H9 (cell line): ENCODE data around the gene HOXC10. TPM values are rescaled to one million over a fixed set of nuclear protein-coding genes. Genes with fewer than 3 reads are reported as not detected.

Source experiments
- DNase-seq: peaks from one replicate; pipeline ENCODE4 v3.0.0-alpha.2; 2017
- H2AFZ ChIP-seq: one replicate; pipeline ENCODE4 v1.6.1; 2013; ENCODE audit warnings: mild to moderate bottlenecking, low read length, control low read depth, moderate library complexity
- H2AK5ac ChIP-seq: 2 replicates; pipeline ENCODE4 v1.6.1; 2013; ENCODE audit warnings: low read length, control low read depth, mixed read lengths; ENCODE audit not compliant: insufficient read length
- H2BK120ac ChIP-seq: one replicate; pipeline ENCODE4 v1.6.1; 2013; ENCODE audit warnings: low read depth, mild to moderate bottlenecking, low read length, control low read depth, inconsistent platforms; ENCODE audit not compliant: poor library complexity, severe bottlenecking
- H2BK12ac ChIP-seq: 2 replicates; pipeline ENCODE4 v1.6.1; 2013; ENCODE audit warnings: low read length, control low read depth, mixed read lengths, low read depth; ENCODE audit not compliant: insufficient read length
- H2BK15ac ChIP-seq: 2 replicates; pipeline ENCODE4 v1.6.1; 2013; ENCODE audit warnings: low read depth, low read length, control low read depth
- H2BK20ac ChIP-seq: one replicate; pipeline ENCODE4 v1.6.1; 2013; ENCODE audit warnings: low read depth, mild to moderate bottlenecking, low read length, control low read depth, inconsistent platforms; ENCODE audit not compliant: poor library complexity, severe bottlenecking
- H2BK5ac ChIP-seq: 2 replicates; pipeline ENCODE4 v1.6.1; 2013; ENCODE audit warnings: low read length, control low read depth, mixed read lengths; ENCODE audit not compliant: insufficient read length
- H3K14ac ChIP-seq: 2 replicates; pipeline ENCODE4 v1.6.1; 2013; ENCODE audit warnings: low read length, control low read depth; ENCODE audit not compliant: insufficient read depth
- H3K18ac ChIP-seq: 2 replicates; pipeline ENCODE4 v1.6.1; 2013; ENCODE audit warnings: low read depth, mild to moderate bottlenecking, mixed read lengths, low read length, control low read depth; ENCODE audit not compliant: insufficient read length
- H3K23ac ChIP-seq: 2 replicates; pipeline ENCODE4 v1.6.1; 2013; ENCODE audit warnings: low read length, control low read depth, mixed read lengths, low read depth; ENCODE audit not compliant: insufficient read length
- H3K23me2 ChIP-seq: 2 replicates; pipeline ENCODE4 v1.6.1; 2013; ENCODE audit warnings: low read depth, mild to moderate bottlenecking, mixed read lengths, low read length, control low read depth; ENCODE audit not compliant: insufficient read length, poor library complexity, severe bottlenecking
- H3K27ac ChIP-seq: 2 replicates; pipeline ENCODE4 v1.5.1; 2013; ENCODE audit warnings: low read length, control low read depth, mixed read lengths, low read depth; ENCODE audit not compliant: insufficient read length
- H3K27me3 ChIP-seq: 2 replicates; pipeline ENCODE4 v1.6.1; 2013; ENCODE audit warnings: low read length, control low read depth, inconsistent platforms; ENCODE audit not compliant: insufficient read depth
- H3K4ac ChIP-seq: 2 replicates; pipeline ENCODE4 v1.6.1; 2013; ENCODE audit warnings: low read depth, mild to moderate bottlenecking, control low read depth, inconsistent platforms, low read length, moderate library complexity
- H3K4me1 ChIP-seq: 2 replicates; pipeline ENCODE4 v1.6.1; 2013; ENCODE audit warnings: low read length, control low read depth, inconsistent platforms; ENCODE audit not compliant: insufficient read depth
- H3K4me2 ChIP-seq: 2 replicates; pipeline ENCODE4 v1.6.1; 2013; ENCODE audit warnings: low read length, control low read depth, mixed read lengths; ENCODE audit not compliant: insufficient read length, insufficient read depth
- H3K56ac ChIP-seq: 2 replicates; pipeline ENCODE4 v1.6.1; 2013; ENCODE audit warnings: low read depth, mild to moderate bottlenecking, mixed read lengths, low read length, control low read depth; ENCODE audit not compliant: insufficient read length
- H3K79me1 ChIP-seq: 2 replicates; pipeline ENCODE4 v1.6.1; 2013; ENCODE audit warnings: low read depth, mild to moderate bottlenecking, moderate library complexity, low read length, control low read depth, inconsistent platforms; ENCODE audit not compliant: insufficient read depth, poor library complexity, severe bottlenecking
- H3K79me2 ChIP-seq: 2 replicates; pipeline ENCODE4 v1.6.1; 2013; ENCODE audit warnings: low read length, control low read depth, inconsistent platforms; ENCODE audit not compliant: insufficient read depth
- H3K9ac ChIP-seq: 2 replicates; pipeline ENCODE4 v1.6.1; 2013; ENCODE audit warnings: low read length, control low read depth, mixed read lengths; ENCODE audit not compliant: insufficient read length; ENCODE audit errors: extremely low read depth
- H3K9me3 ChIP-seq: one replicate; pipeline ENCODE4 v1.6.1; 2013; ENCODE audit warnings: low read depth, low read length, inconsistent platforms; ENCODE audit not compliant: control insufficient read depth
- H3T11ph ChIP-seq: one replicate; pipeline ENCODE4 v1.6.1; 2013; ENCODE audit warnings: mild to moderate bottlenecking, low read length, control low read depth, inconsistent platforms
- H4K20me1 ChIP-seq: one replicate; pipeline ENCODE4 v1.6.1; 2013; ENCODE audit not compliant: control insufficient read depth, insufficient read length, insufficient read depth
- H4K5ac ChIP-seq: 2 replicates; pipeline ENCODE4 v1.6.1; 2013; ENCODE audit warnings: low read depth, mild to moderate bottlenecking, mixed read lengths, low read length, control low read depth; ENCODE audit not compliant: insufficient read length
- H4K8ac ChIP-seq: replicated peaks from 2 replicates; pipeline ENCODE4 v1.6.1; 2013; ENCODE audit warnings: low read length, control low read depth, mixed read lengths, low read depth; ENCODE audit not compliant: insufficient read length
- H4K91ac ChIP-seq: 2 replicates; pipeline ENCODE4 v1.6.1; 2013; ENCODE audit warnings: low read depth, mild to moderate bottlenecking, moderate library complexity, mixed read lengths, low read length, control low read depth; ENCODE audit not compliant: insufficient read length
- H3K27ac Mint-ChIP-seq, 3 experiments: 2 replicates in 2 of 3; 3 replicates in 1 of 3; pipeline ENCODE4 v1.8.0; 2020 to 2021; ENCODE audit warnings: mixed read lengths in 3 of 3, mild to moderate bottlenecking in 1 of 3, moderate library complexity in 1 of 3
- H3K27me3 Mint-ChIP-seq: 2 replicates; pipeline ENCODE4 v1.8.0; 2021; ENCODE audit warnings: low read depth, mild to moderate bottlenecking, moderate library complexity, mixed read lengths
- H3K36me3 Mint-ChIP-seq, 3 experiments: 2 replicates in 2 of 3; 3 replicates in 1 of 3; pipeline ENCODE4 v1.8.0; 2020 to 2021; ENCODE audit warnings: low read depth in 3 of 3, mixed read lengths in 3 of 3; ENCODE audit not compliant: insufficient read depth in 1 of 3
- H3K4me1 Mint-ChIP-seq, 2 experiments: 2 replicates each; pipeline ENCODE4 v1.8.0; 2020; ENCODE audit warnings: mixed read lengths in 2 of 2
- H3K4me3 Mint-ChIP-seq, 2 experiments: 2 replicates in 1 of 2; 3 replicates in 1 of 2; pipeline ENCODE4 v1.8.0; 2020 to 2021; ENCODE audit warnings: mild to moderate bottlenecking in 2 of 2, mixed read lengths in 2 of 2, moderate library complexity in 1 of 2
- H3K9me3 Mint-ChIP-seq, 2 experiments: 2 replicates in 1 of 2; 3 replicates in 1 of 2; pipeline ENCODE4 v1.8.0; 2020; ENCODE audit warnings: mild to moderate bottlenecking in 2 of 2, mixed read lengths in 2 of 2, moderate library complexity in 1 of 2
- CTCF ChIP-seq: fragments of 200-600 bp; sonication (generic); conservative IDR thresholded peaks from 3 replicates; pipeline ENCODE4 v1.8.0; 2021; ENCODE audit warnings: antibody characterized with exemption, mild to moderate bottlenecking
- WGBS: extraction: QIAGEN DNeasy Blood & Tissue Kit; methylation state at CpG from one replicate; pipeline ENCODE4 v1.1.7; 2013; ENCODE audit warnings: missing lambda C conversion rate, low lambda C conversion rate, mixed read lengths; ENCODE audit not compliant: insufficient read length; ENCODE audit errors: extremely low coverage; 5-methylcytosine and 5-hydroxymethylcytosine counted together
- total RNA-seq: library from RNA; stranded (reverse); gene quantifications from 2 replicates; pipeline ENCODE4 v1.2.1, GENCODE V29; 2021

HOXC10 gene
- total RNA-seq, 1 experiment from 2014 or later = not detected

- Histone ChIP-seq H3K14ac (no peak overlapping the region), H3K9me3 (no peaks in the 10 kb centered on the region), H2BK15ac (no peak overlapping the region), H2AFZ (no peak overlapping the region), H2BK120ac (no peak overlapping the region), H3K4me1 (no peaks in the 10 kb centered on the region), H3K9ac (no peak overlapping the region), H3K56ac (no peak overlapping the region), H3K4me2 (no peak overlapping the region), H4K91ac (no peak overlapping the region), H3K23ac (no peak overlapping the region), H4K5ac (no peak overlapping the region), H3T11ph (no peak overlapping the region), H2AK5ac (no peak overlapping the region), H4K8ac (no peak overlapping the region), H4K20me1 (no peaks in the 10 kb centered on the region), H3K79me1 (no peaks in the 10 kb centered on the region), H2BK12ac (no peak overlapping the region), H3K23me2 (no peaks in the 10 kb centered on the region), H3K4ac (no peak overlapping the region), H3K27me3 (peaks cover 96% of the 10 kb centered on the region), H3K18ac (no peak overlapping the region), H2BK5ac (no peak overlapping the region), H2BK20ac (no peak overlapping the region), H3K27ac (no peak overlapping the region), H3K79me2 (no peaks in the 10 kb centered on the region)
- TF ChIP-seq CTCF = no peak
- Mint-ChIP-seq H3K4me1 (peaks cover 7 to 32% of the 10 kb centered on the region in 2 experiments), H3K9me3 (peaks cover 4 to 8% of the 10 kb centered on the region in 2 experiments; a peak in 3 of 5 replicates), H3K4me3 (no peak overlapping the region), H3K27me3 (peaks cover 100% of the 10 kb centered on the region), H3K27ac (no peak overlapping the region; a peak in 1 of 7 replicates), H3K36me3 (no peaks in the 10 kb centered on the region)
- WGBS = no CpG with 5 or more reads among the region's 22 CpGs
- DNase-seq = no peak
These were observed 21.7 kb downstream of the HOXC10 start for GRCh38 chr12:54006559-54007220.
